Thymus (tissue), 11 donors: Measurements from ENCODE around the gene ITPA. TPM values are rescaled to one million over a fixed set of nuclear protein-coding genes. Genes with fewer than 3 reads are reported as not detected.
A peak's percentile ranks its signal among the peaks of the same experiment; 100 is the strongest.

Source experiments
- DNase-seq, 9 donors: peaks; one replicate each; pipeline ENCODE4 v3.0.0-alpha.2; 2013; ENCODE audit warnings: low spot score in 9 of 9, low read depth in 6 of 9, missing footprints in 1 of 9
- H3K27ac ChIP-seq, 2 donors: one replicate each; pipeline ENCODE4 v1.5.1; 2013; ENCODE audit warnings: control low read depth in 1 of 2, low read depth in 1 of 2, low read length in 1 of 2, mild to moderate bottlenecking in 1 of 2, moderate library complexity in 1 of 2
- H3K27me3 ChIP-seq, 2 donors: one replicate each; pipeline ENCODE4 v1.5.1; 2013; ENCODE audit warnings: low read length in 1 of 2; ENCODE audit not compliant: control insufficient read depth in 2 of 2, insufficient read depth in 1 of 2
- H3K36me3 ChIP-seq, 2 donors: one replicate each; pipeline ENCODE4 v1.5.1; 2013; ENCODE audit warnings: low read length in 1 of 2, mild to moderate bottlenecking in 1 of 2, moderate library complexity in 1 of 2; ENCODE audit not compliant: control insufficient read depth in 2 of 2, insufficient read depth in 2 of 2
- H3K4me1 ChIP-seq, 2 donors: one replicate each; pipeline ENCODE4 v1.5.1; 2013; ENCODE audit warnings: low read length in 2 of 2; ENCODE audit not compliant: control insufficient read depth in 2 of 2, insufficient read depth in 2 of 2
- H3K4me3 ChIP-seq, 2 donors: one replicate each; pipeline ENCODE4 v1.5.1; 2013; ENCODE audit warnings: low read length in 2 of 2, control low read depth in 1 of 2, mild to moderate bottlenecking in 1 of 2
- H3K9me3 ChIP-seq, 2 donors: one replicate each; pipeline ENCODE4 v1.5.1; 2013; ENCODE audit warnings: low read length in 1 of 2, mild to moderate bottlenecking in 1 of 2; ENCODE audit not compliant: control insufficient read depth in 2 of 2, insufficient read depth in 1 of 2
- WGBS: extraction: QIAGEN DNeasy Blood & Tissue Kit; methylation state at CpG from one replicate; pipeline ENCODE4 v1.1.7; 2013; 5-methylcytosine and 5-hydroxymethylcytosine counted together
- polyA plus RNA-seq: library from polyadenylated mRNA; stranded (reverse); fragments of 200-250 nt; gene quantifications from one replicate; pipeline ENCODE4 v1.2.3, GENCODE V29; 2013
- total RNA-seq: library from RNA; stranded (reverse); fragments of 120-200 nt; gene quantifications from one replicate; pipeline ENCODE4 v1.2.4, GENCODE V29; 2013
- donor health status: healthy.

Gene ITPA
- total and polyA plus RNA-seq, 2 donors = 46.0 to 141 TPM

DNA sequence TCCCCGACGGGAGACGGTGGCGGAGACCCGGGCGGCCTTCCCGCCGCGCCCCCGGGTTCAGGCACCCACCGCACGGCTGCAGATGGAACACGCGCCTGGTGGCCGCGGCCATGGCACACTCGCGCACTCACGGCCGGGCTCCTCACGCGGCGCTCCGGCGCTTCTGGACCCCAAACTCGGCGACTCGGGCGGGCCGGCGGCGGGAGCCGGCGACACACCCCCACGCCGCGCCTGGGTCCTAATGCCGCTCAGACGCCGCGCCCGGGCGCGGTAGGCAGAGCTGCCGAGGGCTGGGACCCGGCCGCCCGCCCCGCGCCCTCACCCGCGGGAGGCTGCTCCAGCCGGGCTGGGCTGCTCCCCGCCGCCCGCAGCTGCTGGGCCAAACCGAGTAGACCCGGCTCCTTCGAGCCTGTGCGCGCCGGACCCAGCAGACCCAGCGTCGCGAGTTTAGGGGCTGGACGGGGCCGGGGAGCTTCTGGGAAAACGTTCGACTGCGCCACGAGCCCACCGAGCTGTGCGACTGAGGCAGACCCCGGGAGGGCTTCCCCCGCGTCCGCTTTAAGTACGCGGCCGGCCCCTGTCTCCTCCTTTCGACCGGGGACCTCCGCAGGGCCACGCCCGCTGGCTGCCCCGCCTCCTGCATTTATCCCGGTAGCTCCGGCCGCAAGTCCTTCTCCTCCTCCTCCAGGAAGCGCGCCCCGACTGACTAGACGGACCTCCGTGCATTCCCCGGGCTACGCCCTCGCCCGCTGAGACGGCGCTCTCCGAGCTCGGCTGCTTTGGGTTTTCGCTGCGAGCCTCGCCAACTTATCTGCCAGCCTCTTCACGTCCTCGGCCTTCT lies 29.9 kb downstream of the ITPA start, which contains the start of gene SLC4A11:
TSS of gene SLC4A11 (minus strand) at position 165 of the 841 bp plus-strand sequence. CDS start at position 112, 53 bp downstream.
- H3K4me1 ChIP-seq = peaks cover 10 to 21% of the 10 kb centered on the region in 2 donors
- peak within 1 kb of the TSS; percentile 41 to 62 for H3K4me3 ChIP-seq
- no peak within 1 kb of the TSS for H3K27ac ChIP-seq
- peaks cover 1 to 15% of the 10 kb centered on the region in 2 donors for H3K9me3 ChIP-seq
- under 1% methylated on average over 107 of the region's 107 CpGs for WGBS
- H3K36me3 ChIP-seq = no peaks in the 10 kb centered on the region
- H3K27me3 ChIP-seq = peaks cover 74 to 99% of the 10 kb centered on the region in 2 donors
- peak in 1 of 9 donors; percentile 49 for DNase-seq

DNA sequence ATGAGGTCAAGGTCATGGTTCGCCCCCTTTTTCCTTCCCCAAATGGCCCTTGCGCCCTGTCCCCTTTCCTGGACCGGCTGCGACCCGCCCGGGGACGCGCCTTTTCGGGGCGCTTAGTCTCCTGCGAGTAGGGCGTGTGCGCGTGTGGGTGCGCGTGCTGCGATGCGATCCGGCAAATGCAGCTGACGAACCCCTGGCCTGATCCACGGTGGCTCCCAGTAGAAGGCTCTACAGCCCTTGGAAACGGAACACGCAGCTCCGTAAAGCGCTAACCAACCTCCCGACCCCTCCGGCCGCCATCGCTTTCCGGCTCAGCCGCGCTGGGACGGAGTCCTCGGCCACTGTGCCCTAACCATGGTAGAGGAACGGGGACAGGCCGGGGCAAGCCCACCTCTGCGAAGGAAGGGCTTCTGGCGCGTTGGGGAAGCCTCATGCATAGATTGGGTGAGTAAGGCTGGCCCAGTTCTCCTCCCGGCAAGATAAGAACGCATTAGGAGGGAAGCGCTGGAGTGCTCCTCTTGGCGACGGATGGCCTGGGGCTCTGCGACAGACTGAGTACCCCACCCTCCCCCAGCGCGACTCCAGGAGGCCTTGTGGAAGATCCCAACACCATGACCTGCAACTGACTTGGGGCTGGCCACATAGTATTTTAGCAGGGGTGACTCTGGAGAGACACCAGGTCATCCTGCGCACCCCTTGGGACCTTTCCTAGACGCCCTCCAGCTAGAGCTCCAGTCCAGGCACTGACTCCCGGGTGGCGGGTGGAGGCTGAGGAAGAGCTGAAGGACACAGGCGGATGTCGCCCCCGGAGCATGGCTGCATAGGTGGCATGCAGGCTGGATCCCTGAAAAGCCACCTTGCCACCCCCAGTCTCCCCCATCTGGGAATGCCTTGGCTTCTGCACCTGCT lies 30.8 kb downstream of the ITPA start:
- WGBS = 19% methylated on average over 54 of the region's 54 CpGs
- Histone ChIP-seq H3K9me3 (peaks cover 1 to 15% of the 10 kb centered on the region in 2 donors), H3K27me3 (peaks cover 74 to 99% of the 10 kb centered on the region in 2 donors), H3K36me3 (no peaks in the 10 kb centered on the region), H3K4me3 (peak overlapping the region; percentile 37 to 62), H3K27ac (no peak overlapping the region), H3K4me1 (peaks cover 10 to 21% of the 10 kb centered on the region in 2 donors)
- DNase-seq = no peak

DNA sequence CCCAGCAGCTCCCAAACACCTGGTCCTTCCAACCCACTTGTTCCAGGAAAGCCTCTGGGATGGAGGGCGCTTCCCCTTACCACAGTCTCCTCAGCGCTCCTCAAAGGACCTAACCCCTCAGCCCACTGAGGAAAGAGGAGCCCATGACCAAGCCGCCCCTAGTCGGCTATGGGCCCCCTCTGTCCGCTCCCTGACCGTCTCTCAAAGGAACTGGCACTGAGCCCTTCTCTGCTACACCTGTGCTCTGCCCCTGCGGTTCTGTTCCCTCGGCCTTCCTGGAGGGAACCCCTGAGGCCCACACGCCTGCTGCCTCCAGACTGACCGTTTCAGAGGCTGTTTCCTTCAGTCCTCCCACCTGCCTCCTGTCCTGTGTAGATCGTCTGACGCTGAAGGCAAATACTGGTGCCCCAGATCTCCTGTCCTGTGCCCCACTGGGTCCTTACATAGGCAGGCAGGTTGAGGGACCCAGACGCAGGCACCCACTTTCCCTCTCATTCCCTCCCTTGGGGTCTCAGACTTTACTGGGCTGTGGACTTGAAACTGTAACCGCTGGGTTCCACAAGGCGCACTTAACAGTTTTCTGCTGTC lies 31.6 kb downstream of the ITPA start:
- Histone ChIP-seq H3K4me1 (peaks cover 10 to 21% of the 10 kb centered on the region in 2 donors), H3K36me3 (no peaks in the 10 kb centered on the region), H3K27me3 (peaks cover 69 to 94% of the 10 kb centered on the region in 2 donors), H3K27ac (no peak overlapping the region), H3K9me3 (peaks cover 1 to 15% of the 10 kb centered on the region in 2 donors), H3K4me3 (no peak overlapping the region)
- WGBS = 93% methylated on average over 15 of the region's 15 CpGs
- no peak for DNase-seq

DNA sequence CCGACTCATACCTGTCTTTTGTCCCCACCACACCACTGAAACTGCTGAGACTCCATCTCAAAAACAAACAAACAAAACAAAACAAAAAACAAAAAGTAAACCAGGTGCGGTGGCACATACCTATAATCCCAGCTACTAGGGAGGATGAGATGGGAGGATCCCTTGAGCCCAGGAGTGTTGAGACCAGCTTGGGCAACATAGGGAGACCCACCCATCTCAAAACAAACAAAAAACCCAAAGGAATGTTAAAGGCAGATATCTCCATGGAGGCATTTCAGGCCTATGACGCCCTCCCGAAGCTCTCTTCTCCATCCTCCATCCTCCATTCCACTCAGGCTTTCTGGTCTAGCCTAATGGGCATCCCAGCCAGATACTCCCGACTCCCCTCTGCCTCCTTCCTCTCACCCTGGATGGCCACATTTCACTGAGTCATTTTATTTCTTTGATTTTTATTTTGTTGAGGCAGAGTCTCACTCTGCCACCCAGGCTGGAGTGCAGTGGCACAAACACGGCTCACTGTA lies 32.9 kb downstream of the ITPA start:
- Histone ChIP-seq H3K27me3 (peaks cover 59 to 93% of the 10 kb centered on the region in 2 donors), H3K9me3 (peaks cover 1 to 15% of the 10 kb centered on the region in 2 donors), H3K27ac (no peak overlapping the region), H3K36me3 (no peaks in the 10 kb centered on the region), H3K4me3 (no peak overlapping the region), H3K4me1 (peaks cover 10 to 21% of the 10 kb centered on the region in 2 donors)
- DNase-seq = no peak
- 84% methylated on average over 6 of the region's 6 CpGs for WGBS

DNA sequence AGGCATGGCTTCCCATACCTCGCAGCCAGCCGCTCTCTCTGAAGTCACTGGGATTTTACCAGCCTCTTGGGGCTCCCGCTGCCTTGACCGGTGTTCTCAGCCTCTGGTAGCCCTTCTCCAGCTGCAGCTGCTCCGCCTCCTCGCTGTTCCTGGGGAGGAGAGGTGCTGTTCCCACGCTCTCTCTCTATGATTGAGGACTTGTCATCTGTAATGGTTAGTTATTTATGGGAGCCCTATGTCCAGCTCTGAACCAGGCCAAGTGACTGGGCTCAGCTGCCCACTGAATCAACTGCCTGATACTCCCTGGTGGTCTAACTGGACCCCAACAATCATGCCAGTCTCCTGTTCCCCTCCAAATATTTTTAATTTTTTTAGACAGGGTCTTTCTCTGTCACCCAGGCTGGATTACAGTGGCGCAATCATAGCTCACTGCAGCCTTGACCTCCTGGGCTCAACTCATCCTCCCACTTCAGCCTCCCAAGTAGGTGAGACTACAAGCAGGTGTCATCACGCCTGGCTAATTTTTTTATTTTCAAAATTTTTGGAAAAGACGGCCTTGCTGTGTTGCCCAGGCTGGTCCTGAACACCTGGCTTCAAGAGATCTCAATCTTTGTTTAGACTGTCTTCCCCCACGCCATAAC lies 34.5 kb downstream of the ITPA start:
- DNase-seq = no peak
- WGBS = 88% methylated on average over 11 of the region's 11 CpGs
- no peaks in the 10 kb centered on the region for H3K36me3 ChIP-seq
- H3K9me3 ChIP-seq = peaks cover 1 to 15% of the 10 kb centered on the region in 2 donors
- no peak overlapping the region for H3K27ac ChIP-seq
- peaks cover 58 to 93% of the 10 kb centered on the region in 2 donors for H3K27me3 ChIP-seq
- H3K4me3 ChIP-seq = no peak overlapping the region
- peaks cover 5 to 20% of the 10 kb centered on the region in 2 donors for H3K4me1 ChIP-seq

DNA sequence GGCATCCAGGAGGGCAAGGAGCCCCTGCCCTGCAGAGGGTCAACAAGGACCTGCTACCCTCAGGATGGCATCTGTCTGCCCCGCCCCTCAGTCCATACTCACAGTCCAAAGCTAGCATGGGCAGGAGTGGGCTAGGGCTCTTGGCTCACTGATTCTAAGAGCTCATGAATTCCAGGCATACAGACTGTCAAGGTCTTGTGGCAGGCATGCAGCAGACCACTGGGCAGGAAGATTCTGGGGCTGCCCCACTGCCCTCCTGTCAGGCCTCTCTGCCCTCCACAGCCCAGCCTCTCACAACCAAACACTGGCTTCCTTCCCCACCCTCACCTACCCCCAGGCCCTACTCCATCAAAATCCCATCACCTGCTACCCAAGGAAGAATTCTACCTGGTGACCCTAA lies 35.3 kb downstream of the ITPA start:
- 97% methylated on average over 1 of the region's 1 CpG for WGBS
- H3K27me3 ChIP-seq = peaks cover 56 to 92% of the 10 kb centered on the region in 2 donors
- no peak overlapping the region for H3K4me3 ChIP-seq
- peaks cover 3 to 19% of the 10 kb centered on the region in 2 donors for H3K4me1 ChIP-seq
- no peaks in the 10 kb centered on the region for H3K36me3 ChIP-seq
- no peak overlapping the region for H3K27ac ChIP-seq
- H3K9me3 ChIP-seq = peaks cover 1 to 18% of the 10 kb centered on the region in 2 donors
- DNase-seq = no peak

DNA sequence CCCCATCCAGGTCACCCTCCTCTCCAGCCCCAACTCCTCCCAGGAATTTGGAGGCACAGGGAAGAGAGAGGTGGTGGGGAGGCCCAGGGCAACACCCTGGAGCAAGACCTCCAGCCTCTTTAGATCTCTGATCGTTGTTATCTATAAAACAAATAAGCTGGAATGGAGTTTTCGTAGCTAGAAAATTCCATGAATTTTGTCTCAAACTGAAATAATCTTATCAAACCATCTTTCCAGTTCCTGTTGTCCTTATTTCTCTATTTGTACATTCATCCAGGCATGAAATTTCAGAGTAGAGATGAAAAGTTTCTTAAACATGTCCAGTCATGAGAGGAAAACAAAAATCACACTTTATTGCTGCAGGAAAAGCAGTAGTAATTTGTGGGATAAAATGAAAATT lies 35.9 kb downstream of the ITPA start:
- Histone ChIP-seq H3K27ac (no peak overlapping the region), H3K36me3 (no peaks in the 10 kb centered on the region), H3K4me1 (peaks cover 3 to 14% of the 10 kb centered on the region in 2 donors), H3K9me3 (peaks cover 1 to 12% of the 10 kb centered on the region in 2 donors), H3K4me3 (no peak overlapping the region), H3K27me3 (peaks cover 56 to 92% of the 10 kb centered on the region in 2 donors)
- DNase-seq = no peak
- 92% methylated on average over 2 of the region's 2 CpGs for WGBS

DNA sequence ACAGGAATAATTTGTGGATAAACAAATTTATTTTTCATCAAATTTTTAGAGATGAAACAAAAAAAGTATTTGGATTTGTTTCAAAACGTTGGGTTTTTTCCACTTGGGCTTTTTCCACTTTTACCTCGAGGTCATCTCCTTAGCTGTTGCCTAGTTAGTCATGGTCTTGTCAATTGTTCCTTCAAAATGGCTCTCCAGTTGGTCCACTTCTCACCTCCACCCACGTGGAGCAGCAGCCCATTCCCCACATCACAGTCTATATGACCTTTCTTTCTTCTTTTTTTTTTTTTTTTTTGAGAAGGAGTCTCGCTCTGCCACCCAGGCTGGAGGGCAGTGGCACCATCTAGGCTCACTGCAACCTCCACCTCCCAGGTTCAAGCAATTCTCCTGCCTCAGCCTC lies 36.4 kb downstream of the ITPA start:
- Histone ChIP-seq H3K4me3 (no peak overlapping the region), H3K27ac (no peak overlapping the region), H3K9me3 (peaks cover 1 to 10% of the 10 kb centered on the region in 2 donors), H3K36me3 (no peaks in the 10 kb centered on the region), H3K4me1 (peaks cover 3 to 12% of the 10 kb centered on the region in 2 donors), H3K27me3 (peaks cover 50 to 92% of the 10 kb centered on the region in 2 donors)
- DNase-seq = no peak
- 83% methylated on average over 4 of the region's 4 CpGs for WGBS
